ENCODE measurements around the gene UBE2E2.

UBE2E2 gene

DNA sequence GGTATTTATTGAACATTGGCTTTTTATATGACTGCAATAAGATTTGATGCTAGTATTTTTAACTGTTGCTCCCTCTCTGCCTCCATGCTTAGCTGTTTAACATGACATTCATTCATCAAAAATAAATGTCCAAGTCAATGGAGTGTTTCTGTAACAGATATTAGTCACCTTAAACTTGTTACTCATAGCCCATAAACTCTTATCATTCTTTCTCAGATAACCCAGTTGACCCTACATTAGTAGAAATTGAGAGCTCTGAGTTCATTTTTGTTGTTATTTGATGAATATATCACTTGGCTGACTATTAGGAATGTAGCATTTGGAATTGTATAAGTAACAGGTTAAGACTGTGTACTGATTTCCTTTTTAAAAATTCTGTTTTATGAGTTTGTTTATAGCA lies 201.1 kb downstream of the UBE2E2 start:
- no peaks in the 10 kb centered on the region for H3K36me3 Mint-ChIP-seq (ENCODE audit: low read depth)
- H3K27me3 Mint-ChIP-seq (ENCODE audit: low read depth): no peaks in the 10 kb centered on the region
- TF ChIP-seq, protein P1, sequence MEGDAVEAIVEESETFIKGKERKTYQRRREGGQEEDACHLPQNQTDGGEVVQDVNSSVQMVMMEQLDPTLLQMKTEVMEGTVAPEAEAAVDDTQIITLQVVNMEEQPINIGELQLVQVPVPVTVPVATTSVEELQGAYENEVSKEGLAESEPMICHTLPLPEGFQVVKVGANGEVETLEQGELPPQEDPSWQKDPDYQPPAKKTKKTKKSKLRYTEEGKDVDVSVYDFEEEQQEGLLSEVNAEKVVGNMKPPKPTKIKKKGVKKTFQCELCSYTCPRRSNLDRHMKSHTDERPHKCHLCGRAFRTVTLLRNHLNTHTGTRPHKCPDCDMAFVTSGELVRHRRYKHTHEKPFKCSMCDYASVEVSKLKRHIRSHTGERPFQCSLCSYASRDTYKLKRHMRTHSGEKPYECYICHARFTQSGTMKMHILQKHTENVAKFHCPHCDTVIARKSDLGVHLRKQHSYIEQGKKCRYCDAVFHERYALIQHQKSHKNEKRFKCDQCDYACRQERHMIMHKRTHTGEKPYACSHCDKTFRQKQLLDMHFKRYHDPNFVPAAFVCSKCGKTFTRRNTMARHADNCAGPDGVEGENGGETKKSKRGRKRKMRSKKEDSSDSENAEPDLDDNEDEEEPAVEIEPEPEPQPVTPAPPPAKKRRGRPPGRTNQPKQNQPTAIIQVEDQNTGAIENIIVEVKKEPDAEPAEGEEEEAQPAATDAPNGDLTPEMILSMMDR (IDR thresholded peaks at IDR 0.05; ENCODE audit: unreplicated experiment in 3 of 3): no peak
- H3K4me3 Mint-ChIP-seq: no peak overlapping the region
- peaks cover 30% of the 10 kb centered on the region for H3K4me1 Mint-ChIP-seq
- no peaks in the 10 kb centered on the region for H3K9me3 Mint-ChIP-seq
- H3K27ac Mint-ChIP-seq: no peak overlapping the region

DNA sequence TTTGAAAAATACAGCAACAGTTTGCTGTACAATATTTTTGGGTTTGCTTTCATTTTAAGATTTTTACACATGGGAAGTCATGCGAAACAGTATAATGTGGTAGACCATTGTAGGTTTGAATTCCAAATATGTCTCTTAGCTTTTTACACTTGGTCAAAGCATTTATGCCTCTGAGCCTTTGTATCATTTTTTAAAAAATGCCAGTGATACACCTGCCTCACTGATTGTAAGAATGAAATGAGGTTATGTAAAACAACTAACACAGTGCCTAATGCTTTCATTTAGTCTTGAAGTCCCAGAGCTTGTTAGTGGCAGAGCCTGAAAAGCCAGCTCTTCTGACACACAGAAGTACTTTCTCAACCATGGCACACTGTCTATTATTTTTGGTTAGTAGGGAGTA lies 202.0 kb downstream of the UBE2E2 start:
- H3K4me3 Mint-ChIP-seq: no peak overlapping the region
- no peaks in the 10 kb centered on the region for H3K27me3 Mint-ChIP-seq (ENCODE audit: low read depth)
- no peak overlapping the region for H3K27ac Mint-ChIP-seq
- H3K36me3 Mint-ChIP-seq (ENCODE audit: low read depth): no peaks in the 10 kb centered on the region
- TF ChIP-seq, protein P1 (IDR thresholded peaks at IDR 0.05; ENCODE audit: unreplicated experiment in 3 of 3): no peak
- peaks cover 30% of the 10 kb centered on the region for H3K4me1 Mint-ChIP-seq
- no peaks in the 10 kb centered on the region for H3K9me3 Mint-ChIP-seq

DNA sequence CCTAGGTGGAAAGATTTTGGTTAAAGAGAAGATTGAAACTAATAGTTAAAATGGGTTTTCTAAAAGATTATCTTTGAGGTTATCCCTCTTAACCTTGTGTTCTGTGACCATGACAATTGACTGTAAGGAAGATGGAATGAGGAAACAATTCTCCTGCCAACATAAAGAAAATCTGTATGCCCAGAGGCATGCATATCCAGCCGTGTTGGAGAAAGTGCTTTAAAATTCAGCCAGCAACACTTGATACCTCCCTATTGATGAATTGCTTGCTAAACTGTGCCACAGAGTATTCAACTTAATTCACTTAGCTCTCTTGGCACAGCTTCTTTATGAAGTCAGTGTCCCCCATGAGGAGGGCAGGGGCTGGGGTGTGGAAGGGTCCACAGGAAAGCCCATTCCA lies 203.5 kb downstream of the UBE2E2 start:
- H3K4me3 Mint-ChIP-seq: no peak overlapping the region
- H3K27me3 Mint-ChIP-seq (ENCODE audit: low read depth): no peaks in the 10 kb centered on the region
- TF ChIP-seq, protein P1 (IDR thresholded peaks at IDR 0.05; ENCODE audit: unreplicated experiment in 3 of 3): no peak
- no peaks in the 10 kb centered on the region for H3K36me3 Mint-ChIP-seq (ENCODE audit: low read depth)
- no peak overlapping the region for H3K27ac Mint-ChIP-seq
- no peaks in the 10 kb centered on the region for H3K9me3 Mint-ChIP-seq
- peaks cover 25% of the 10 kb centered on the region for H3K4me1 Mint-ChIP-seq

DNA sequence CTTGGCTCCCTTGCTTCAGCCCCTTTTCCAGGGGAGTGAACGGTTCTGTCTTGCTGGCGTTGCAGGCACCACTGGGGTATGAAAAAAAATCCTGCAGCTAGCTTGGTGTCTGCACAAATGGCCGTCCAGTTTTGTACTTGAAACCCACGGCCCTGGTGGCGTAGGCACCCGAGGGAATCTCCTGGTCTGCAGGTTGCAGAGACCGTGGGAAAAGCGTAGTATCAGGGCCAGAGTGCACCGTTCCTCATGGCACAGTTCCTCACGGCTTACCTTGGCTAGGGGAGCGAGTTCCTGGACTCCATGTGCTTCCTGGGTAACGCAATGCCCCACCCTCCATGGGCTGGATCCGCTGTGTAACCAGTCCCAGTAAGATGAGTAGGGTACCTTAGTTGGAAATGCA lies 214.9 kb downstream of the UBE2E2 start:
- Mint-ChIP-seq H3K4me1 (peaks cover 30% of the 10 kb centered on the region), H3K36me3 (ENCODE audit: low read depth) (peaks cover 15% of the 10 kb centered on the region), H3K27me3 (ENCODE audit: low read depth) (no peaks in the 10 kb centered on the region), H3K9me3 (peaks cover 7% of the 10 kb centered on the region), H3K27ac (no peak overlapping the region), H3K4me3 (no peak overlapping the region)
- TF ChIP-seq, protein P1 (IDR thresholded peaks at IDR 0.05; ENCODE audit: unreplicated experiment in 3 of 3): no peak

DNA sequence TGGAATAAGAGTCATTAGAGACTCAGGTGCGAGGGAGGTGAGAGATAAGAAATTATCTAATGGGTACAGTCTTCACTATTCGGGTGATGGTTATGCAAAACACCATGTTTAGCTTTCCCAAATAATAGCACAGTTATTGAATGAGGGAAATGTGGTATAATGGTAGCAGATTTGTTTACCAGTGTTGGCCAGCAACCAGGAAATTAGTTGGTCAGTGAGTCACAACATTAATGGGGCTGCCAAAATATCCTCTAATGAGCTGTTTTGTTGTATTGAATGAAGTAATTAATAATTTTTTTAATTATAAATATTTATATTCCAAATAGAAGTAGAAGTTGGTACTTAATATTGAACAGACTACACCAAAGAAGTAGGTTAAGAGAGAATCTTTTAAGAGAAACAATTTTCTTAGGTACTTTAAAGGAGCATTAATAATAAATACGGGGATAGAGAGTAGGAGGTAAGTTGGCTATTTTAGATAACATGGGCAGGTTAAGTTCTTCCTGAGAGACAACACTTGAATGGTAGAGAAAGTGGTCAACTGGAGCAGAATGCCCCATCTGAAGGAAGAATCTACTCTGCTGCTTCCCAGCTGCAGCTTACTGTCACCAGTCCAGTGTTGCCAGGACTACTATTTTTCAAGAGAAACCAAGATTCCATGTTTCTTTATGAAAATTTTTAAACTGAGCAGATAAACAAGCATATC lies 218.8 kb downstream of the UBE2E2 start:
- H3K4me3 Mint-ChIP-seq: no peak overlapping the region
- H3K4me1 Mint-ChIP-seq: peaks cover 27% of the 10 kb centered on the region

DNA sequence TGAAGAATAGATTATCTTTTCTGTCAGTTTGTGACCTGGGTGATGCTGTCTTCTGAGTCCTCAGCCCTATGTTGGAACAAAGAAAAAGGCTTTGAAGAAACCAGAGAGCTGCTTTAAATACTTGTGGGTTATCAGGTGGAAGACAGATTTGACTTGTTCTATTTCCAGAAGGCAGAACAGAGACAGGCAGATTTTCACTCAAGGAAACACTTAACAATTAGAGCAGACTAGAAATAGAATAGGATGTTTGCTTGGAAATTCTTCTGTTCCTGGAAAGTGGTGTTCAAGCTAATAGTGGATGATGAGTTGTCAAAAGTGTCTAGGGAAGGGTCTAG lies 219.4 kb downstream of the UBE2E2 start:
- Mint-ChIP-seq H3K4me3 (no peak overlapping the region), H3K36me3 (ENCODE audit: low read depth) (peaks cover 6% of the 10 kb centered on the region), H3K27ac (no peak overlapping the region), H3K9me3 (peaks cover 10% of the 10 kb centered on the region), H3K27me3 (ENCODE audit: low read depth) (no peaks in the 10 kb centered on the region), H3K4me1 (peaks cover 27% of the 10 kb centered on the region)
- TF ChIP-seq, protein P1 (IDR thresholded peaks at IDR 0.05; ENCODE audit: unreplicated experiment in 3 of 3): no peak

More for the DNA sequence above, 218.8 kb downstream of the UBE2E2 start:
- Mint-ChIP-seq H3K27ac (no peak overlapping the region), H3K9me3 (peaks cover 10% of the 10 kb centered on the region), H3K36me3 (ENCODE audit: low read depth) (peaks cover 6% of the 10 kb centered on the region), H3K27me3 (ENCODE audit: low read depth) (no peaks in the 10 kb centered on the region)
- TF ChIP-seq, protein P1 (IDR thresholded peaks at IDR 0.05; ENCODE audit: unreplicated experiment in 3 of 3): no peak
